Stimulated activated naive B cell treated with anti-CD40 and anti-IgM and Interleukin-4, amounts not matched to agents 10 μg/mL and 1 μg/mL and 100 μg/mL, for 72 hours (primary cell): ENCODE measurements around the gene INTS11.
"Not testable (repeated sequence)": the region's sequence is repeated elsewhere in the genome, so short reads cannot be mapped to it uniquely, and the experiment has no call there.

Source experiments
- ATAC-seq, 2 donors: fragments of 150-1000 bp; cut with Tn5 transposase; replicated peaks; 2 replicates each; pipeline ENCODE4 v1.10.0; 2021; ENCODE audit warnings: moderate library complexity in 1 of 2
- DNase-seq: peaks from one replicate; pipeline ENCODE4 v3.0.0; 2021
- H3K27ac Mint-ChIP-seq: one replicate; pipeline ENCODE4 v1.8.0; 2022; ENCODE audit warnings: mild to moderate bottlenecking, mixed read lengths
- H3K27me3 Mint-ChIP-seq, 2 donors: one replicate each; pipeline ENCODE4 v1.8.0; 2022; ENCODE audit warnings: mixed read lengths in 2 of 2
- H3K36me3 Mint-ChIP-seq, 2 donors: one replicate each; pipeline ENCODE4 v1.8.0; 2022; ENCODE audit warnings: mixed read lengths in 2 of 2, mild to moderate bottlenecking in 1 of 2
- H3K4me1 Mint-ChIP-seq, 2 donors: one replicate each; pipeline ENCODE4 v1.8.0; 2022; ENCODE audit warnings: mixed read lengths in 2 of 2, mild to moderate bottlenecking in 1 of 2
- H3K4me3 Mint-ChIP-seq, 2 donors: one replicate each; pipeline ENCODE4 v1.8.0; 2022; ENCODE audit warnings: mild to moderate bottlenecking in 2 of 2, mixed read lengths in 2 of 2, moderate library complexity in 1 of 2
- H3K9me3 Mint-ChIP-seq, 2 donors: one replicate each; pipeline ENCODE4 v1.8.0; 2022; ENCODE audit warnings: mixed read lengths in 2 of 2, mild to moderate bottlenecking in 1 of 2

The INTS11 gene

DNA sequence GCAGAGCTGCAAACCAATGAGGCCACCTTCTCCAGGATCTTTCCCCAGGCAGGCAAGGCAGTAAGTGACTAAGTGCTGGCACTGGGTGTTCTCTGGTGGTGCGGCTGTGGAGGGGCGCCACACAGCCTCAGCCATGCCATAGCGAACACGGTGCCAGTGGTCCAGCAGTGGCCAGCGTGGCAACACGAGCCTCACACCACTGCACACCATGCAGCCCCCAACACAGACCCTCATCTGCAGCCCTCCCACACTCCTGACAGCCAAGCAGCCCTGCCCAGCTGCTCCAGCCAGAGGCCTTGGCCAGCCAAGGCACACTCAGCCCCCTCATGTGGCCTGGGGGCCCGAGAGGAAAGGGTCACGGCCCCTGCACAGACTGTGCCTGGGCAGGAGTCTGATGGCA lies 3.0 kb downstream of the INTS11 start:
- no peak for DNase-seq
- Mint-ChIP-seq H3K27me3 (no peaks in the 10 kb centered on the region), H3K4me1 (peaks cover 19 to 57% of the 10 kb centered on the region in 2 donors), H3K36me3 (peaks cover 7 to 37% of the 10 kb centered on the region in 2 donors), H3K4me3 (no peak overlapping the region), H3K27ac (no peak overlapping the region), H3K9me3 (no peaks in the 10 kb centered on the region)
- no peak for ATAC-seq

DNA sequence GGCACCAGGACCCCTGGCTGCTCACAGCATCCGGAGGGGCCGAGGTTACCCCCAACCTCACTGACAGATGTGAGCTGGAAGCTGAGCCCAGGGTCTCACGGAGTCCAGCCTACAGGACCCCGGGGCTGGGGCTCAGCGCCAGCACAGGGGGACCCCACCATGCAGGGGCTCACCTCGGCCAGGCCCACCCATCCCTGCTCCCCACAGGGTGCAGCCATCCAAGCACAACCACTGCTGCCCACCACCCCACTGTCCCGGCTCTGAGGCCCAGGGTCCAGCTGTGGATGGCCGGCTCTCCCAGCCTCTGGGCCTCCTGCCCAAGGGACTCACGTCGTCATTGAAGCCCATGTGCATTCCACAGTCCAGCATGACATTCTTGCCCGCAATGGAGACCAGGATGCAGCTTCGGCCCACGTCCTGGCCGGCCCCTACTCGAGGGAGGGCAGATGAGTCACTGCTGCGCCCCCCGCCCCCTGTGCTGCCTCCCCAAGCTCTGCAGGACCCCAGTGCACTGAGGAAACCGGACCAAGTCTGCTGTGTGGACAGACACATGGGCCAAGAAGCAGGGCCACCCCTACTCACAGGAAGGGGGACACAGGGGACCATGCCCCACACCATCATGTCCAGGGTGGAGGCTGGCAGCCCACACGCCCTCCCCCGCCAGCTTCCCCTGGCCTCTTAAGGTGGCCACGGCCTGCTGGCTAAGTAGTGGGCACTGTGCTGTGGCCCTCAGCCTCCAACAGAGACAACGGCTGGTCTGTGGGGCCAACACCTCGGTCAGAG lies 3.6 kb downstream of the INTS11 start:
- H3K27ac Mint-ChIP-seq = no peak overlapping the region
- H3K4me1 Mint-ChIP-seq = peaks cover 14 to 51% of the 10 kb centered on the region in 2 donors
- H3K27me3 Mint-ChIP-seq = no peaks in the 10 kb centered on the region
- H3K9me3 Mint-ChIP-seq = no peaks in the 10 kb centered on the region
- no peak overlapping the region for H3K4me3 Mint-ChIP-seq
- no peak for ATAC-seq
- DNase-seq = no peak
- H3K36me3 Mint-ChIP-seq = peaks cover 11 to 42% of the 10 kb centered on the region in 2 donors

GRCh38 chr1:1319646-1319941 lies 4.9 kb downstream of the INTS11 start:
- H3K36me3 Mint-ChIP-seq = peaks cover 16 to 48% of the 10 kb centered on the region in 2 donors
- H3K4me1 Mint-ChIP-seq = peaks cover 13 to 45% of the 10 kb centered on the region in 2 donors
- ATAC-seq (no peak), DNase-seq (no peak)
- H3K27me3 Mint-ChIP-seq = no peaks in the 10 kb centered on the region
- peak overlapping the region; percentile 69 for H3K27ac Mint-ChIP-seq
- no peaks in the 10 kb centered on the region for H3K9me3 Mint-ChIP-seq
- no peak overlapping the region for H3K4me3 Mint-ChIP-seq

GRCh38 chr1:1318777-1319645 lies 5.4 kb downstream of the INTS11 start:
- H3K9me3 Mint-ChIP-seq = no peaks in the 10 kb centered on the region
- H3K36me3 Mint-ChIP-seq = peaks cover 15 to 48% of the 10 kb centered on the region in 2 donors
- H3K4me3 Mint-ChIP-seq = no peak overlapping the region
- ATAC-seq (no peak), DNase-seq (no peak)
- H3K4me1 Mint-ChIP-seq = peaks cover 13 to 45% of the 10 kb centered on the region in 2 donors
- peak overlapping the region; percentile 69 for H3K27ac Mint-ChIP-seq
- no peaks in the 10 kb centered on the region for H3K27me3 Mint-ChIP-seq

DNA sequence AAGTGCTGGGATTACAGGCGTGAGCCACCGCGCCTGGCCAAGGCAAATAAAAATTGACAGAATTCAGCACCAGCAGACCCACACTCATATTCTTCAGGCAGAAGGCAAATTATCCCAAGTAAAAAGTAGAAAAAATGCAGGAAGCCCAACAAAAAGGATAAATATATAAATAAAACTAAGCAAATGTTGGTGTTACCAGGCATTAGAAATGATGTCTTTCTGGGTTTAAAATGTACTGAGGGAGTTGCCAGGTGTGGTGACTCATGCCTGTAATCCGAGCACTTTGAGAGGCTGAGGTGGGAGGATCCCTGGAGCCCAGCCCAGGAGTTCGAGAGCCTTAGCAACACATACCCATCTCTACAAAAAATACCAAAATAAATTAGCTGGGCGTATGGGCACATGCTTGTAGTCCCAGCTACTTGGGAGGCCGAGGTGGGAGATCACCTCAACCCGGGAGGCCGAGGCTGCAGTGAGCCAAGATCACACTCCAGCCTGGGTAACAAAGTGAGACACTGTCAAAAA lies 6.3 kb downstream of the INTS11 start:
- peaks cover 21 to 50% of the 10 kb centered on the region in 2 donors for H3K36me3 Mint-ChIP-seq
- DNase-seq (no peak), ATAC-seq (no peak)
- H3K4me1 Mint-ChIP-seq = peaks cover 10 to 38% of the 10 kb centered on the region in 2 donors
- no peak overlapping the region for H3K4me3 Mint-ChIP-seq
- no peak overlapping the region for H3K27ac Mint-ChIP-seq
- no peaks in the 10 kb centered on the region for H3K9me3 Mint-ChIP-seq
- no peaks in the 10 kb centered on the region for H3K27me3 Mint-ChIP-seq

GRCh38 chr1:1317420-1317819 lies 7.0 kb downstream of the INTS11 start:
- H3K36me3 Mint-ChIP-seq = peaks cover 24 to 50% of the 10 kb centered on the region in 2 donors
- no peak overlapping the region for H3K27ac Mint-ChIP-seq
- DNase-seq = no peak
- H3K4me1 Mint-ChIP-seq = peaks cover 7 to 31% of the 10 kb centered on the region in 2 donors
- H3K27me3 Mint-ChIP-seq = no peaks in the 10 kb centered on the region
- ATAC-seq = no peak
- no peak overlapping the region for H3K4me3 Mint-ChIP-seq
- H3K9me3 Mint-ChIP-seq = no peaks in the 10 kb centered on the region

DNA sequence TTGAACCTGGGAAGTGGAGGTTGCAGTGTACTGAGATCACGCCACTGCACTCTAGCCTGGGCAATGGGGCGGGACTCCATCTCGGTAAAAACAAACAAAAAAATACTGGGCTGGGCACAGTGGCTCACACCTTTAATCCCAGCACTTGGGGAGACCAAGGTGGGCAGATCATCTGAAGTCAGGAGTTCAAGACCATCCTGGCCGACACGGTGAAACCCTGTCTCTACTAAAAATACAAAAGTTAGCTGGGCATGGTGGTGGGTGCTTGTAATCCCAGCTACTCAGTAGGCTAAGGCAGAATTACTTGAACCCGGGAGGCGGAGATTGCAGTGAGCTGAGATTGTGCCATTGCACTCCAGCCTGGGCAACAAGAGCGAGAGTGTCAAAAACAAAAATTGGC lies 8.3 kb downstream of the INTS11 start:
- peaks cover 3 to 27% of the 10 kb centered on the region in 2 donors for H3K4me1 Mint-ChIP-seq
- H3K9me3 Mint-ChIP-seq, DNase-seq, H3K27me3 Mint-ChIP-seq, H3K4me3 Mint-ChIP-seq, H3K27ac Mint-ChIP-seq, ATAC-seq: not testable (repeated sequence)
- H3K36me3 Mint-ChIP-seq = peaks cover 24 to 45% of the 10 kb centered on the region in 2 donors

GRCh38 chr1:1315435-1315954 lies 9.0 kb downstream of the INTS11 start:
- no peak for ATAC-seq
- no peak overlapping the region for H3K4me3 Mint-ChIP-seq
- H3K36me3 Mint-ChIP-seq = peaks cover 24 to 49% of the 10 kb centered on the region in 2 donors
- no peaks in the 10 kb centered on the region for H3K27me3 Mint-ChIP-seq
- H3K27ac Mint-ChIP-seq = no peak overlapping the region
- DNase-seq = no peak
- no peaks in the 10 kb centered on the region for H3K9me3 Mint-ChIP-seq
- peaks cover 4 to 24% of the 10 kb centered on the region in 2 donors for H3K4me1 Mint-ChIP-seq

- Mint-ChIP-seq H3K9me3 (no peaks in the 10 kb centered on the region), H3K4me3 (no peak overlapping the region), H3K27me3 (no peaks in the 10 kb centered on the region), H3K4me1 (peaks cover 7 to 23% of the 10 kb centered on the region in 2 donors), H3K27ac (peak overlapping the region; percentile 11), H3K36me3 (peaks cover 24 to 44% of the 10 kb centered on the region in 2 donors)
- no peak for DNase-seq
- ATAC-seq = no peak
Observed at GRCh38 chr1:1314678-1315335, 9.7 kb downstream of the INTS11 start.

GRCh38 chr1:1314237-1314586 lies 10.2 kb downstream of the INTS11 start:
- H3K27me3 Mint-ChIP-seq = no peaks in the 10 kb centered on the region
- ATAC-seq = no peak
- H3K27ac Mint-ChIP-seq = no peak overlapping the region
- H3K4me3 Mint-ChIP-seq = no peak overlapping the region
- DNase-seq = no peak
- H3K36me3 Mint-ChIP-seq = peaks cover 24 to 39% of the 10 kb centered on the region in 2 donors
- H3K9me3 Mint-ChIP-seq = no peaks in the 10 kb centered on the region
- peaks cover 7 to 22% of the 10 kb centered on the region in 2 donors for H3K4me1 Mint-ChIP-seq

DNA sequence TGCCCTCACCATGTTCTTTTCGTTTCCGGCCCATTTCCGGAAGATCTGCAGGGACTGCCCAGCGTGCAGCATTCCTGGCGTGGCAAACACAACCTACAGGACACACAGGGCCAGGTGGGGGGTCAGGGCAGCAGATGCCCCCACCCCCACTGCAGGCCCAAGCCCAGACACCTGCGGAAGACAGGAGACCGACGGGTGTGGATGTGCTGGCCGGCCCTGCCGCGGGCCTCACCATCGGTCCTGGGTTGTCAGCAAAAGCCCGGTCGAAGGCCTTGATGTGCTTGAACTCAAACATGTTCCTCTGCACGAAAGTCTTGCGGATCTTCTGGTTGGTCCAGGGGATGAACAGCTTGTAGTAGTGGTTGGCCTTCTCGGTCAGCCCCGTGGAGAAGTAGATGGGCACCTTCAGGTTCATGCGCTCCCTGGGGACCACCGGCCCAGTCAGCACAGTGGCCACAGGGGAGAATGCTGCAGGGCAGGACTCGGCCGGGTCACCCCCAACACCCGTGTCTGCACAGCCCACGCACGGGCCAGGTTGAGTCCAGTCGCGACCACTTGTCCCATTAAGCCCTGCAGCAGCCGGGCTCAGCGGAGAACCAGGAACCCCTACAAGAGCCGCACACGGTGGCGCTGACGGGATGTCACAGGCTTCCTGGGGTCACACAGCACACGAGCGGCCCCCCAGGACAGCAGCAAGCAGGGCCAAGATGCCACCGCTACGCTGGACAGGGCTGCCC lies 10.8 kb downstream of the INTS11 start:
- no peak for DNase-seq
- Mint-ChIP-seq H3K9me3 (no peaks in the 10 kb centered on the region), H3K4me1 (peaks cover 7 to 16% of the 10 kb centered on the region in 2 donors), H3K4me3 (no peak overlapping the region), H3K27me3 (no peaks in the 10 kb centered on the region), H3K36me3 (peaks cover 23 to 36% of the 10 kb centered on the region in 2 donors), H3K27ac (peak overlapping the region; percentile 44)
- no peak for ATAC-seq

GRCh38 chr1:1312450-1313314 lies 11.8 kb downstream of the INTS11 start:
- H3K4me1 Mint-ChIP-seq = peaks cover 7 to 14% of the 10 kb centered on the region in 2 donors
- no peaks in the 10 kb centered on the region for H3K9me3 Mint-ChIP-seq
- H3K27ac Mint-ChIP-seq = no peak overlapping the region
- no peaks in the 10 kb centered on the region for H3K27me3 Mint-ChIP-seq
- no peak overlapping the region for H3K4me3 Mint-ChIP-seq
- H3K36me3 Mint-ChIP-seq = peaks cover 23 to 32% of the 10 kb centered on the region in 2 donors
- DNase-seq (no peak), ATAC-seq (no peak)
